Measurements from ENCODE around the gene CNTNAP5. TPM values are rescaled to one million over a fixed set of nuclear protein-coding genes. Genes with fewer than 3 reads are reported as not detected.

CNTNAP5 gene
- total RNA-seq, 4 donors from 2014 or later = not detected

- no peaks in the 10 kb centered on the region for H3K36me3 ChIP-seq
- H3K27me3 ChIP-seq = no peaks in the 10 kb centered on the region
- no peaks in the 10 kb centered on the region for H3K4me1 ChIP-seq
- in situ Hi-C loops (cut with MboI; ENCODE audit: low sequenced_read_pairs in 4 of 4) = no loop called here
- TF ChIP-seq, protein P1, sequence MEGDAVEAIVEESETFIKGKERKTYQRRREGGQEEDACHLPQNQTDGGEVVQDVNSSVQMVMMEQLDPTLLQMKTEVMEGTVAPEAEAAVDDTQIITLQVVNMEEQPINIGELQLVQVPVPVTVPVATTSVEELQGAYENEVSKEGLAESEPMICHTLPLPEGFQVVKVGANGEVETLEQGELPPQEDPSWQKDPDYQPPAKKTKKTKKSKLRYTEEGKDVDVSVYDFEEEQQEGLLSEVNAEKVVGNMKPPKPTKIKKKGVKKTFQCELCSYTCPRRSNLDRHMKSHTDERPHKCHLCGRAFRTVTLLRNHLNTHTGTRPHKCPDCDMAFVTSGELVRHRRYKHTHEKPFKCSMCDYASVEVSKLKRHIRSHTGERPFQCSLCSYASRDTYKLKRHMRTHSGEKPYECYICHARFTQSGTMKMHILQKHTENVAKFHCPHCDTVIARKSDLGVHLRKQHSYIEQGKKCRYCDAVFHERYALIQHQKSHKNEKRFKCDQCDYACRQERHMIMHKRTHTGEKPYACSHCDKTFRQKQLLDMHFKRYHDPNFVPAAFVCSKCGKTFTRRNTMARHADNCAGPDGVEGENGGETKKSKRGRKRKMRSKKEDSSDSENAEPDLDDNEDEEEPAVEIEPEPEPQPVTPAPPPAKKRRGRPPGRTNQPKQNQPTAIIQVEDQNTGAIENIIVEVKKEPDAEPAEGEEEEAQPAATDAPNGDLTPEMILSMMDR (IDR thresholded peaks at IDR 0.05 in 4 of 5, conservative IDR thresholded peaks at IDR 0.05 in 1 of 5) = no peak
- no peak for TF ChIP-seq POLR2A (IDR thresholded peaks at IDR 0.05)
- intact Hi-C loops (cut with DNase I; ENCODE audit: low total_unique reads) = no loop called here
- no peak overlapping the region for H3K27ac ChIP-seq
- no peak overlapping the region for H3K4me3 ChIP-seq
- ATAC-seq = no peak
- no peak for DNase-seq
- H3K9me3 ChIP-seq = no peaks in the 10 kb centered on the region
Measured at GRCh38 chr2:124678043-124678442, 653.0 kb downstream of the CNTNAP5 start.

DNA sequence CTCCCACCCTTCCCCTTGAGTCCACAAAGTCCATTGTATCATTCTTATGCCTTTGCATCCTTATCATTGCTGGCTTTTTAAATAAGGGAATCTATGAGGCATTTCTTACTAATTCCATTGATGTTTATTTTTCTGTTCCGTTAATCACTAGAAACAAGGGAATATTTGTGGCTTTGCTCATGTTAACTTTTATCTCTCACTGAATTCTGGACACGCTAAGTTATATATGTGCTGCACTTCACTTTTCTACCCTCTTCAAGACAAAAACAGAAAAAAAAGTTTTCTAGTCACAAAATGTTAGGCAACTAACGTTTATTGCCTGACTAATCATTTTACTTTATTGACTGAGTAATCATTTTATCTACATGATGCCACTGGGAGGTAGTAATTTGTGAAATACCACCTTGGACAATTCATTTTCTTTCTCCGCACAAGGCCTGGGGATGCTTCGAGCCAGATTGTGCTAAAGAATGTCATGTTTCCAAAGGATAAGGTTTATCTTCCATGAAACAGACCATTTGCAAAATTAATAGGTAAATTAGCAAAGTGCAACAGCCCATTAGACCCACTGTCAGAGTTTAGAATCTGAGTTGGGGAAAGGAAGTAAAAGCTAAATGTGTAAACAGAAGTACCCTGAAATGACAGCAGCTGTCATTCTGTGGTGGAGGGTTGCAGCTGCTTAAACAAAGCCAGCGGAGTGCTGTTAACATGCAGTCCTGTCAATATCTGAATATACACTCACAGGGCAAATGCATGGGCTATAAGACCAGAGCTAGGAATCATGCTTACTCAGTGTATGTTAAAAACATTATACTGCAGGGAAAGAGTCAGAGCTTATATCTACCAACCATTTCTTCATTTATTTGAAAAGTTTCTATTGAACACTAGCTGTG, 658.7 kb downstream of the CNTNAP5 start:
- ATAC-seq (no peak), DNase-seq (no peak)
- in situ Hi-C loops (cut with MboI; ENCODE audit: low sequenced_read_pairs in 4 of 4) (no loop called here), intact Hi-C loops (cut with DNase I; ENCODE audit: low total_unique reads) (no loop called here)
- no peaks in the 10 kb centered on the region for H3K36me3 ChIP-seq
- H3K27ac ChIP-seq = no peak overlapping the region
- H3K4me3 ChIP-seq = no peak overlapping the region
- no peaks in the 10 kb centered on the region for H3K4me1 ChIP-seq
- no peaks in the 10 kb centered on the region for H3K9me3 ChIP-seq
- H3K27me3 ChIP-seq = no peaks in the 10 kb centered on the region
- TF ChIP-seq, protein P1 (IDR thresholded peaks at IDR 0.05 in 4 of 5, conservative IDR thresholded peaks at IDR 0.05 in 1 of 5) = no peak
- TF ChIP-seq POLR2A (IDR thresholded peaks at IDR 0.05) = no peak

DNA sequence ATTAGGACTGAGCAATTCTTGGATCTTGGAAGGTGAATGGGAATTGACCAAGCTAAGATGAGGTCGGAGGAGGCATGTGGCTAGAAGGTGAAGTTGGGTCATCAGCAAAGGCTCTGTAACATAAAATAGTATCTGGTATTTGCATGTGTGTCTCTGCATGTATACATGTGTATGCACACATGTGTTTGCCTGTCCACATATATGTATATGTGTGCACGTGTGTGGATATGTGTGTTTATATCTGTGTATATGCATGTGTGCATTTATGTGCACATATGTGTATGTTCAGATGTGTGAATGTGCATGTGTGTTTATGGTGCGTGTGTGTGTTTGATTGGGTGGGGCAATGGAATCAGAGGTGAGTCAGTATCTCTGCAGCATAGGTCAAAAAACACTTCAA, 664.3 kb downstream of the CNTNAP5 start:
- Histone ChIP-seq H3K36me3 (no peaks in the 10 kb centered on the region), H3K4me1 (no peaks in the 10 kb centered on the region), H3K27ac (no peak overlapping the region), H3K4me3 (no peak overlapping the region), H3K27me3 (no peaks in the 10 kb centered on the region), H3K9me3 (no peaks in the 10 kb centered on the region)
- ATAC-seq (no peak), DNase-seq (no peak)
- TF ChIP-seq, protein P1 (IDR thresholded peaks at IDR 0.05 in 4 of 5, conservative IDR thresholded peaks at IDR 0.05 in 1 of 5) = no peak
- no peak for TF ChIP-seq POLR2A (IDR thresholded peaks at IDR 0.05)
- intact Hi-C loops (cut with DNase I; ENCODE audit: low total_unique reads) (no loop called here), in situ Hi-C loops (cut with MboI; ENCODE audit: low sequenced_read_pairs in 4 of 4) (no loop called here)

DNA sequence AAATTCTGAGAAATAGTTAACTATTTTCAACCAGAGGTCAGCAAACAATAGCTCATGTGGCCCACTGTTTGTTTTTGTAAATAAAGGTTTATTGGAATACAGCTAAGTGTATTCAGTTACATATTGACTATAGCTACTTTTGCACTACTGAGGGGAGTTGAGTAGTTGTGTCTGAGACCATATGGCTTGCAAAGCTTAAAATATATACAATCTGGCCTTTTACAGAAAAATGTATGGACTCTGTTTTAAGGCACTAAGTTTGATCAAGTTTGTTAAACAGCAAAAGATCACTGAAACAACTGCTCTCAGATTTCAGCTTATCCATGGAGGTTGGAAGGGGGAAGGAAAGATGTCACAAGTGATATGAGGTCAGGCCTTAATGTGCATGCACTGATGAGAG, 667.1 kb downstream of the CNTNAP5 start:
- Histone ChIP-seq H3K9me3 (no peaks in the 10 kb centered on the region), H3K4me3 (no peak overlapping the region), H3K4me1 (no peaks in the 10 kb centered on the region), H3K27ac (no peak overlapping the region), H3K27me3 (no peaks in the 10 kb centered on the region), H3K36me3 (no peaks in the 10 kb centered on the region)
- no peak for DNase-seq
- ATAC-seq = peak in 1 of 2 donors; percentile 45
- in situ Hi-C loops (cut with MboI; ENCODE audit: low sequenced_read_pairs in 4 of 4) = no loop called here
- intact Hi-C loops (cut with DNase I; ENCODE audit: low total_unique reads) = no loop called here
- no peak for TF ChIP-seq POLR2A (IDR thresholded peaks at IDR 0.05)

DNA sequence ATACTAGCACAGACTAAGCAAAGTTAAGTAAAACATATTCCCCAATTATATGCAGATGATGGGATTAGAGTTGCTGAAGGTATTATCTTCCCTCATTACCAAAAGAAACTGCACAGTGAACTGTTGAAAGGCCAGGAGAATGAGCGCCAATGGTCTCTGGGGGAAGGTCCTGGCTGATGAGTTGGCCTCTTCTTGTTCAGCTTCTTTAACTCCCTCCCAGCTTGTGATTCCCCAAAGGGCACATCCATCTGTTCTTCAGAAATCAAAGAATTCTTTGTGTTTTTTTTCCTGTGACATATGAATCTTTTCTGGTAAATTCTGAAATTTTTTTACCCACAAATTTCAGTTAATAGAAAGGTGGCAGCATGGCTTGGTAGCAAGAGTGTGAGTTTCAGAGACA, 667.6 kb downstream of the CNTNAP5 start:
- no peaks in the 10 kb centered on the region for H3K4me1 ChIP-seq
- no peaks in the 10 kb centered on the region for H3K36me3 ChIP-seq
- peak in 1 of 2 donors; percentile 54 for ATAC-seq
- intact Hi-C loops (cut with DNase I; ENCODE audit: low total_unique reads) (no loop called here), in situ Hi-C loops (cut with MboI; ENCODE audit: low sequenced_read_pairs in 4 of 4) (no loop called here)
- peak overlapping the region in 1 of 4 donors; percentile 46 for H3K27ac ChIP-seq
- no peaks in the 10 kb centered on the region for H3K9me3 ChIP-seq
- no peaks in the 10 kb centered on the region for H3K27me3 ChIP-seq
- TF ChIP-seq, protein P1 (IDR thresholded peaks at IDR 0.05 in 4 of 5, conservative IDR thresholded peaks at IDR 0.05 in 1 of 5) = no peak
- no peak for TF ChIP-seq POLR2A (IDR thresholded peaks at IDR 0.05)
- peak in 1 of 2 donors; percentile 14 for DNase-seq
- H3K4me3 ChIP-seq = no peak overlapping the region

Measured in gastrocnemius medialis (tissue), 4 donors.